ENCODE results near the gene OPRD1.
"Not testable (repeated sequence)": the region's sequence is repeated elsewhere in the genome, so short reads cannot be mapped to it uniquely, and the experiment has no call there.

OPRD1 gene

GRCh38 chr1:28803051-28803450 lies 8.9 kb upstream of the OPRD1 start:
- no peak for DNase-seq

DNA sequence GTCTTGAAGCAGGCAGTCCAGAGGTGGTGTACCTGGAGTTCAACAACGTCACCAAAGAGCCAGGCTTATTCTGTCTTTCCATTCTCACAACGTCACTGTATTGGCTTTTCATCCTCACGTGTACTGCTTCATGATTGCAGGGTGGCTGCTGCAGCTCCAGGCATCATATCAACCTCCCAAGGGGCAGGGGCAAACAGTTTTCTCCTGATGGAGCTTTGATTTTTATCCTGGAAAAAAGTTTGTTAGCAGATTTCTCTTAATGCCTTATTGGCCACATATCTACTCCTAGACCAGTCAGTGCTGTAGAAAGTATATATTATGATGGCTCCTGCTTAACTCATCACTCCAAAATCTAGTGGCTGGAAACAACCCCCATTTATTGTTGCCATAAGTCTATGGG lies 8.3 kb upstream of the OPRD1 start:
- no peak for DNase-seq

GRCh38 chr1:28804071-28804470 lies 7.9 kb upstream of the OPRD1 start:
- no peak for DNase-seq

DNA sequence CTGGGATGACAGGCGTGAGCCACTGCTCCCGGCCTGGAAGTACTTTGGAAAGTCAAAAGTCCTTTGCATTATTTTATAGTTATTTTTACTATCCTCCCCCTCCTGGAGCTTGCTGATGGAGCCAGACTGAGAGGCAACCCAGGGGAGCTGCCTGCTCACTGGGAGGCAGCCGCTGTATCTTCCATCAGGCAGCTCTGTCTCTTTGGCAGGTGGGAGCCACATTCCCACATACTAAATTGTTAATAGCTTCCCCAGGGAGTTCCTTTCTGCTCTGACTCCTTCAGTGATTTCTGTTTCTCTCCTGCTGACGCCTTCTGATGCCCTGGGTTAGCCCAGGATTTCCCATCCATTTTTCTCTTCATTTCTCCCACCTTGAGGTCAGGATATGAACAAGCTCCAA lies 4.9 kb upstream of the OPRD1 start:
- no peak for DNase-seq

- peak; percentile 42 for DNase-seq
These were observed 4.0 kb upstream of the OPRD1 start for GRCh38 chr1:28807986-28808385.

GRCh38 chr1:28811369-28811765 lies 603 bp upstream of the OPRD1 start:
- no peak for DNase-seq

- no peak for DNase-seq
These were observed 899 bp downstream of the OPRD1 start for GRCh38 chr1:28812669-28813468.

- no peak for DNase-seq
These were observed 2.0 kb downstream of the OPRD1 start for GRCh38 chr1:28813931-28814465.

DNA sequence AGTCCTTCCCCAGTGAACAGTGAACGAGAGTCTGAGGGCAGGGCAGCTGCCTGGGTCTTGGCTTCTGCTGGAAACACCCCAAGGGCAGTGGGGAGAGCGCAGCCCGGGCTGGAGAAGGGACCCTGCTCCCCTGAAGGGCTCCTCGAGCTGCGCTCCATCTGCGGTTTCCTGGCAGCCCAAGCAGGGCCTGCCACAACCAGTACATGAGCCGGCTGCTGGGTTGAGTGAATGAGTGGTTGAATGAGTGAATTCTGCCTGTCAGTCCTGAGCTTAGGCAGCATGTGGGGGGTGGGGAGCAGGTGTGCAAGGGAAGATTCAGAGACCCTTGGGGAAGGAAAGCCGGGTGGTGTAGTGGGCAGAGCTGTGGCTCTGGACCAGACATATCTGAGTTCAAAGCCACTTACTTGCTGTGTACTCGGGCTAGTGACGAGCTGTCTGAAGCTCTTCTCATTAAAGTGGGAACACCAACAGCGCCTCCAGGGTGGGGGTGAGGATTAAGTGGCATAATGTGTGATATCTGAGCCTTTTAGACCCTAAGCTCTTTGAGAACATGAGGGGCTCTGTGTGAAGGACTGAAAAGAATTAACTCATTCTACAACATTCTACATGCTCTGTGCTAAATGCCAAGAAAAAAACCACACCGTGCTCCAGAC lies 3.7 kb downstream of the OPRD1 start:
- DNase-seq: peak; percentile 44

DNA sequence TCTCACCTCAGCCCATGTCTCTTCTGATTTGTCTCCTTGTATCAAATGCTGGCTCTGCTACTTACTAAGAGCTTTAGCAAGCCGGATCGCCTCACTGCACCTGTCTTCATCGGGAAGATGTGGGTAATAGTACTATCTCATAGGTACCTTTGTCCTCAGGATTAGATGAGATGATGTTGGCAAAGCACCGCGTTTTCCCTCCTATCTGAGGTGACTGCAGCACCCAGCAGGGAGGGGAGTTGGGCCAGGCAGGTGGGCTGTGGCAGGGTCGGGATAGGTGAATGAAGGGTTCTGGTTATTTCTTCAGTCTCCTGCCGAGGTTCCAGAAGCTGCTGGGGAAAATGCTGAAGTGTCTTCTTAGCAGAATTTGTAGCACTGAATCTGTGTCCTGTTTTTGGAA lies 5.2 kb downstream of the OPRD1 start:
- no peak for DNase-seq

DNA sequence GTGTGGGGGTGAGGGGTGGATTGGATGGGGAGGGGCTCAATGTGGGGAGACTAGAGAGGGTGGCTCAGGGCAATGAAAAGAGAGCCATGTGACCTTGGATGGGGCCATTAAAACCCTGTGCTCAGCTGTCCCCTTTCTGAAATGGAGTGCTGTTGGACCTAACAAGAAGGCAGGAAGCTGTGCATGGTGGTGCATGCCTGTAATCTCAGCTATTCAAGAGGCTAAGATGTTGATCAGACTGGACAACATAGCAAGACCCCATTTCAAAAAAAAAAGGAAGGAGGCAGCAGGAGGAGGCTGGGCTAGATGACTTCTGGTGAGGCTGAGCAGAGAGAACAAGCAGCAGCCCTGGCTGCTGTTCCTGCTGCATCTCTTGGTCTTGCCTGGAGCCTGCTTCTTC lies 7.0 kb downstream of the OPRD1 start:
- DNase-seq: no peak

DNA sequence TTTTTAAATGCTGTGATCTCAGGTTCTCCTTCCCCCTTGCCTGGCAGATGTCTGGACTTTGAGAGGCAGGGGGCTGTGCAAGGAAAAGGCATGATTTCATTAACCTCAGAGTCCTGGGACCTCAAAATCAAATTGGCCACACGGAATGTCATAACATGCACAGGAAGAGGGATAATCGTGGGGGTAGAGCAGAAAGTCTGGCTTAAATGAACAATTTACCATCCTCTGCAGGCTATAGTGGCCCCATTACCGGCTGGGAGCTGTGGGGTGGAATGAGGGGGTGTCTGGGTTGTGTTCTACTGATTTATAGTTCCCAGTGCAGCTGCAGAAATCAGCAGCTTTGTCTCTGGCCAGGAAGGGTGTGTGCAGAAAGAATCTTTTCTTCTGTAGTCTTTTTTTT lies 10.8 kb downstream of the OPRD1 start:
- DNase-seq: no peak

DNA sequence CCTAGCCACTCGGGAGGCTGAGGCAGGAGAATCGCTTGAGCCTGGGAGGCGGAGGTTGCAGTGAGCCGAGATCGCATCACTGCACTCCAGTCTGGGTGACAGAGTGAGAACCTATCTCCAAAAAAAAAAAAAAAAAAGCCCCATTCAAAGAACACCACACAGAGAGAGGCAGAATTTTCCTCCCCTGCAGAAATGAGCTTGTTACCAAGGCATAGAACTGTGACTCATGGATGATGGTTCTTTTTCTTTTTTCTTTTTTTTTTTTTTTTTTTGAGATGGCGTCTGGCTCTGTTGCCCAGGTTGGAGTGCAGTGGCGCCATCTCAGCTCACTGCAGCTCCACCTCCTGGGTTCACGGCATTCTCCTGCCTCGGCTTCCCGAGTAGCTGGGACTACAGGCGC lies 12.1 kb downstream of the OPRD1 start:
- DNase-seq: not testable (repeated sequence)

- DNase-seq: not testable (repeated sequence)
These were observed 16.4 kb downstream of the OPRD1 start for GRCh38 chr1:28828227-28828858.

DNA sequence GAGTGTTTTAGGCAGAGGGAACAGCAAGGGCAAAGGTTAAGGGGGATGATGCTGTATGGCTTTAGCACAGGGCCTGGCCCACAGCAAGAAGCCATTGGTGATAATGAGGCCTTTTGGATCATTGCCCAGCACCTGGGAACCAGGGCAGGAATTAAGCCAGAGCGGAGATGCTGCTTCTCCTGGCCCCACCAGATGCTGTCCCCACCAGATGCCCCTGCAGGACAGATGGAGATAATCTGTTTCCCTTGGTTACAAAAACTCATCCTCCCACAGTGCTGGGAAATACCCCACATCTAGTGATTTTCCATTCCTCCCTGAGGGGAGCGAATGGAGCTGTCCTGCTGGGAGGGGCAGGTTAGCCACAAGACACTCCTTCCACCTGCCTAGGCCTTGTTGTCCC lies 18.8 kb downstream of the OPRD1 start:
- DNase-seq: no peak

DNA sequence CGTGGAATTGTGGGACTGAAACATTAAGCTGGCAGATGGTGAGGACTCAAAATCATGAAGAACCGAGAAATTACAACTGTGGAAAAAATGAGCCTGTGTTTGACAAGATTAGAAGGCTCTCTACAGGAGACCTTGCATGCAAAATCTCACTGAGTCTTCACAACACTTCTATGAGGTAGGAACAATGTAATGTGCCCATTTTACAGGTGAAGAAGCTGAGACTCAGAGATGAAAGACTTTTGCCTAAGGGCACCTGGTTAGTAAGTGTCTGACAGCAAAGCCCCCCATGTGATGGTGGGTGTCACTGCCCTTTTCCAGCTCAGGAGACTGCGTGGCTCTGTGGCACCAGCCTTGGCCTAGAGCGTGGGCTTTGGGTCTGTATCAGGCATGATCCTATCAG lies 21.0 kb downstream of the OPRD1 start:
- no peak for DNase-seq

DNA sequence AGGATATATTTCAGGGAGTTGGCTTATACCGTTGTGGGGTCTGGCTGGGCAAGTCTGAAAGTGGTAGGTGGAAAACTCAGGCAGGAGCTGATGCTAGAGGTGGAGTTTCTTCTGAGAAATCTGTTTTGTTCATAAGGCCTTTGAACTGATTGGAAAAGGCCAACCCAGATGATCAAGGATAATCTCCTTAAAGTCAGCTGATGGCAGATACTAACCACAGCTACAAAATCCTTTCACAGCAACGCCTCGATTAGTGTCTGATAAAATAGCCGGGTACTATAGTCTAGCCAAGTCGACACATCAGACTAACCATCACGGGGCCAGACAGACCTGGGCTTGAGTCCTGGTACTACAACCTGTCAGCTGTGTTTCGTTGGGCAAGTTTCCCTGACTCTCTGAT lies 21.4 kb downstream of the OPRD1 start:
- no peak for DNase-seq

- no peak for DNase-seq
These were observed 23.3 kb downstream of the OPRD1 start for GRCh38 chr1:28835237-28835650.

- no peak for DNase-seq
These were observed 24.5 kb downstream of the OPRD1 start for GRCh38 chr1:28836421-28836956.

- DNase-seq: no peak
These were observed 29.1 kb downstream of the OPRD1 start for GRCh38 chr1:28840928-28841544.

- peak; percentile 48 for DNase-seq
These were observed 34.0 kb downstream of the OPRD1 start for GRCh38 chr1:28845786-28846543.

- not testable (repeated sequence) for DNase-seq
These were observed 35.2 kb downstream of the OPRD1 start for GRCh38 chr1:28847207-28847606.

Data from hematopoietic multipotent progenitor cell treated with erythropoietin and hydrocortisone succinate and interleukin-3 and kit ligand, for 4 days (in vitro differentiated cells).